Suprapubic skin (tissue), 4 donors: Measurements from ENCODE around the gene ALDH16A1.

Experiments used
- EP300 ChIP-seq: sonication (generic); formaldehyde crosslinking; IDR thresholded peaks from one replicate; pipeline ENCODE4 v1.6.1; 2017; ENCODE audit warnings: antibody characterized with exemption
- POLR2A ChIP-seq, 2 donors: fragments of 450-650 bp; IDR thresholded peaks; one replicate each; pipeline ENCODE4 v1.6.1; 2017; ENCODE audit warnings: antibody characterized with exemption in 2 of 2, mild to moderate bottlenecking in 2 of 2, moderate library complexity in 2 of 2
- POLR2AphosphoS5 ChIP-seq, 3 donors: sonication (generic); formaldehyde crosslinking; IDR thresholded peaks; one replicate each; pipeline ENCODE4 v1.6.1; 2017; ENCODE audit warnings: antibody characterized with exemption in 3 of 3
- TF ChIP-seq, protein P1 (sequence below), 2 donors: fragments of 200-600 bp in 1 of 2; fragments of 450-650 bp in 1 of 2; sonication (generic) in 1 of 2; IDR thresholded peaks; one replicate each; pipeline ENCODE4 v1.5.1; 2016 to 2019; ENCODE audit warnings: antibody characterized with exemption in 2 of 2, mild to moderate bottlenecking in 1 of 2, moderate library complexity in 1 of 2

DNA sequence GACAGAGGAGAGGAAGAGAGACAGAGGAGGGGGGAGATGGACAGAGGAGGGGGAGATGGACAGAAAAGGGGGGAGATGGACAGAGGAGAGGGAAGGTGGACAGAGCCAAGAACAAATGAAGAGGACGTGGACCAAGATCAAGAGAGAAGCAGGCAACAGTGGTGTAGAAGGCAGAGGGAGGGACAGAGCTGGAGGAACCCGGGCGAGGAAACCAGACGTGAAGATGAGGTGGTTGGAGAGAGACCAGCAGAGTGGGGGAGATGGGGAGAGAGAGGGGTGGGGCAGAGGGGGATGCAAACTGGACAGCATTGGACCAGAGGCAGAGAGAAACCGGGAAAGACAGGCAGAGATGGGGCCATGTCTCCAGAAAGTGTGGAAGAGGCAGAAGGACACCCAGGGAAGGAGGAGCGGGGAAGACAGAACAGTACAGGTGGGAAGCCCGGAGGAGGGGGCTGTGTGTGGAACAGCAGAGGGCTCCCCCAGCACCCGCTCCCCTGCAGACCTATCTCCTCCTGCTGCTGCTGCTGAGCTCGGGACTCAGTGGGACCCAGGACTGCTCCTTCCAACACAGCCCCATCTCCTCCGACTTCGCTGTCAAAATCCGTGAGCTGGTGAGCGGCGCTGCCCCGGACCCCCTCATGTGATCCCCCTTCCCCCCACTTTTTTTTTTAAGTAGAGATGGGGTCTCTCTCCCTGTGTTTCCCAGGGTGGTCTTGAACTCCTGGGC lies 22.3 kb downstream of the ALDH16A1 start:
- TF ChIP-seq, protein P1, sequence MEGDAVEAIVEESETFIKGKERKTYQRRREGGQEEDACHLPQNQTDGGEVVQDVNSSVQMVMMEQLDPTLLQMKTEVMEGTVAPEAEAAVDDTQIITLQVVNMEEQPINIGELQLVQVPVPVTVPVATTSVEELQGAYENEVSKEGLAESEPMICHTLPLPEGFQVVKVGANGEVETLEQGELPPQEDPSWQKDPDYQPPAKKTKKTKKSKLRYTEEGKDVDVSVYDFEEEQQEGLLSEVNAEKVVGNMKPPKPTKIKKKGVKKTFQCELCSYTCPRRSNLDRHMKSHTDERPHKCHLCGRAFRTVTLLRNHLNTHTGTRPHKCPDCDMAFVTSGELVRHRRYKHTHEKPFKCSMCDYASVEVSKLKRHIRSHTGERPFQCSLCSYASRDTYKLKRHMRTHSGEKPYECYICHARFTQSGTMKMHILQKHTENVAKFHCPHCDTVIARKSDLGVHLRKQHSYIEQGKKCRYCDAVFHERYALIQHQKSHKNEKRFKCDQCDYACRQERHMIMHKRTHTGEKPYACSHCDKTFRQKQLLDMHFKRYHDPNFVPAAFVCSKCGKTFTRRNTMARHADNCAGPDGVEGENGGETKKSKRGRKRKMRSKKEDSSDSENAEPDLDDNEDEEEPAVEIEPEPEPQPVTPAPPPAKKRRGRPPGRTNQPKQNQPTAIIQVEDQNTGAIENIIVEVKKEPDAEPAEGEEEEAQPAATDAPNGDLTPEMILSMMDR (IDR thresholded peaks at IDR 0.05), result no peak
- no peak for TF ChIP-seq POLR2A (IDR thresholded peaks at IDR 0.05)
- TF ChIP-seq EP300, result no peak
- TF ChIP-seq POLR2AphosphoS5 (IDR thresholded peaks at IDR 0.05), result no peak
